ENCODE measurements around the gene MATN3. TPM values are rescaled to one million over a fixed set of nuclear protein-coding genes. Genes with fewer than 3 reads are reported as not detected.

MATN3 gene
- total and polyA plus RNA-seq, 2 donors (not counting 3 experiments of a cell fraction or from before 2014, with no cell fraction given): 1.8 to 3.4 TPM

- no peaks in the 10 kb centered on the region for H3K9me1 ChIP-seq (replicated peaks; ENCODE audit: control insufficient read depth, extremely low read depth, insufficient read depth, low read length)
- peaks cover 3 to 9% of the 10 kb centered on the region in 2 experiments for H3K36me3 ChIP-seq (ENCODE audit: control insufficient read depth in 2 of 2, extremely low read depth in 1 of 2, insufficient read depth in 2 of 2, low read length in 2 of 2)
- H3K79me2 ChIP-seq (ENCODE audit: control insufficient read depth, insufficient read depth, low read length): no peaks in the 10 kb centered on the region
- H4K20me1 ChIP-seq (replicated peaks; ENCODE audit: control insufficient read depth, extremely low read depth, insufficient read depth, low read length): no peaks in the 10 kb centered on the region
- FAIRE-seq (peak; percentile 85), DNase-seq (ENCODE audit: low read depth, low spot score) (peak; percentile 89)
- ChIA-PET CTCF (interaction anchor here (1.0 to 3.3 kb wide), 11 partner anchors 9 to 66 kb away, joined by 3 to 31 read pairs (median 6); partner anchors contain the start of genes LAPTM4A and MATN3), POLR2A (no interaction called here)
- peak overlapping the region in 1 of 3 experiments; percentile 3 for H3K4me3 ChIP-seq (replicated peaks in 1 of 3; ENCODE audit: insufficient read depth in 1 of 3, low read depth in 1 of 3, low read length in 3 of 3)
- no peaks in the 10 kb centered on the region for H3K27me3 ChIP-seq (ENCODE audit: control insufficient read depth in 2 of 2, insufficient read depth in 2 of 2, low read length in 2 of 2)
- H3K27ac ChIP-seq (ENCODE audit: insufficient read depth, low read depth, low read length): peak overlapping the region; percentile 74
- TF ChIP-seq CTCF (IDR thresholded peaks at IDR 0.05; ENCODE audit: extremely low read depth in 1 of 2, insufficient read depth in 1 of 2, low read depth in 1 of 2, low read length in 2 of 2) (no peak), POLR2A (IDR thresholded peaks at IDR 0.05; ENCODE audit: low read depth, low read length) (no peak), EZH2 (IDR thresholded peaks at IDR 0.05; ENCODE audit: borderline replicate concordance, low read depth, low read length, severe bottlenecking) (no peak), POLR2AphosphoS5 (IDR thresholded peaks at IDR 0.05; ENCODE audit: insufficient read depth, low read depth, low read length) (no peak), GATA2 (IDR thresholded peaks at IDR 0.05; ENCODE audit: insufficient read depth, insufficient read length, low read depth, low read length) (peak; percentile 88), JUN (IDR thresholded peaks at IDR 0.05; ENCODE audit: borderline replicate concordance, insufficient read depth, insufficient read length, low read depth) (peak; percentile 86), FOS (IDR thresholded peaks at IDR 0.05; ENCODE audit: borderline replicate concordance, insufficient read depth, low read length) (peak; percentile 88)
- no TSS peak for BruUV-seq (replicated peaks)
- dilution Hi-C loops (cut with MboI; ENCODE audit: extremely low pct_ligation_motif_present, low sequenced_read_pairs) (no loop called here), intact Hi-C loops (cut with micrococcal nuclease) (loop anchor here (1.0 kb wide), 2 partner anchors 9 to 23 kb away; partner anchors contain the start of gene LAPTM4A)
- peak overlapping the region; percentile 52 for H3K9ac ChIP-seq (replicated peaks; ENCODE audit: extremely low read depth, insufficient read depth, low read length)
- no peaks in the 10 kb centered on the region for H3K9me3 ChIP-seq (replicated peaks; ENCODE audit: control insufficient read depth, insufficient read depth, low read length)
- H3K4me2 ChIP-seq (ENCODE audit: insufficient read depth, low read length): peak overlapping the region; percentile 85
- no peak overlapping the region for H2AFZ ChIP-seq (ENCODE audit: low read depth, low read length)
- peaks cover 21% of the 10 kb centered on the region for H3K4me1 ChIP-seq (ENCODE audit: control insufficient read depth, extremely low read depth, insufficient read depth, low read length)
Measured at GRCh38 chr2:20027705-20028434, 15.4 kb upstream of the MATN3 start.

Measured in endothelial cell of umbilical vein (primary cell).